ENCODE results near the gene GUCY1B1.

Gene GUCY1B1

GRCh38 chr4:155820887-155821518 lies 62.2 kb downstream of the GUCY1B1 start:
- no peak for DNase-seq (ENCODE audit: low spot score)

DNA sequence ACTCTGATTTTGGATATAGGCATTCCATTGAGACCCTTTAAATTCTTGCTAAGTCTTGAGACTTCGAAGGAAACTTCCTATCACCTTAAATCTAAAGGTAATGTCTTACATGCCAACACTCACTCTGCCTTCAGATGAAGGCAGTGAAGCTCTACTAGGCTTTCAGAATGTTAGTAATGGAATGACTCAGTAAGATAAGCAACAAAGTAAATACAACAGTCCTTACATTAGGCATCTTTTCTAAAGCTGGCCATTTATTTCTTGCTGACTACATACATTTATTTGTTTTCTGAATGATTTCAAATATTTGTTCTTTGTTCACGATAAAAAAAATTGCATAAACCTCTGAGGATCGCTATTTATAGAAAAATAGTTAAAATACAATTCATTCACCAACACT lies 63.8 kb downstream of the GUCY1B1 start:
- H2BK12ac ChIP-seq (ENCODE audit: low read length): no peak overlapping the region
- no peak overlapping the region for H2BK15ac ChIP-seq (ENCODE audit: low read length)
- no peaks in the 10 kb centered on the region for H3K4me1 ChIP-seq (ENCODE audit: control insufficient read depth in 2 of 2, insufficient read depth in 1 of 2, low read depth in 1 of 2, low read length in 2 of 2)
- H3K4me3 ChIP-seq (ENCODE audit: low read length in 2 of 2): no peak overlapping the region
- no peak overlapping the region for H3K27ac ChIP-seq (replicated peaks; ENCODE audit: low read length)
- no peak overlapping the region for H3K18ac ChIP-seq (ENCODE audit: low read length)
- no peak overlapping the region for H3K4ac ChIP-seq (ENCODE audit: low read length)
- no peak for DNase-seq (ENCODE audit: low spot score)
- no peak overlapping the region for H4K91ac ChIP-seq (ENCODE audit: low read depth, low read length, poor library complexity)
- no peak overlapping the region for H2AK5ac ChIP-seq (ENCODE audit: low read depth, low read length)
- no peak overlapping the region for H3K4me2 ChIP-seq (ENCODE audit: insufficient read depth, low read length, poor library complexity, severe bottlenecking)
- no peaks in the 10 kb centered on the region for H3K27me3 ChIP-seq (ENCODE audit: control insufficient read depth in 3 of 3, insufficient read depth in 3 of 3, low read depth in 1 of 3, low read length in 3 of 3)
- no peak overlapping the region for H2BK5ac ChIP-seq (ENCODE audit: low read length)
- no peak overlapping the region for H4K8ac ChIP-seq (ENCODE audit: low read depth, low read length)
- WGBS, 2 donors (ENCODE audit: extremely low coverage in 2 of 2, insufficient read length in 2 of 2, insufficient replicate concordance in 1 of 2): no CpG with 5 or more reads among the region's 3 CpGs
- H3K9ac ChIP-seq (ENCODE audit: low read depth, low read length, poor library complexity): no peak overlapping the region
- no peak overlapping the region for H3K23ac ChIP-seq (ENCODE audit: low read depth, low read length, poor library complexity)
- H3K14ac ChIP-seq (ENCODE audit: low read length): no peak overlapping the region
- H2AFZ ChIP-seq (ENCODE audit: low read length): no peak overlapping the region
- H3K9me3 ChIP-seq (replicated peaks in 1 of 2; ENCODE audit: control insufficient read depth in 2 of 2, insufficient read depth in 1 of 2, low read depth in 1 of 2, low read length in 2 of 2): no peaks in the 10 kb centered on the region
- no peak overlapping the region for H2BK120ac ChIP-seq (ENCODE audit: low read depth, low read length)
- H3K79me1 ChIP-seq (ENCODE audit: low read depth, low read length): no peaks in the 10 kb centered on the region
- H3K36me3 ChIP-seq (replicated peaks in 1 of 2; ENCODE audit: control insufficient read depth in 2 of 2, insufficient read depth in 2 of 2, low read length in 2 of 2): no peaks in the 10 kb centered on the region

More at GRCh38 chr4:155820887-155821518, 62.2 kb downstream of the GUCY1B1 start:
- H3K36me3 ChIP-seq (replicated peaks in 1 of 2; ENCODE audit: control insufficient read depth in 2 of 2, insufficient read depth in 2 of 2, low read length in 2 of 2): no peaks in the 10 kb centered on the region
- no peak overlapping the region for H2BK120ac ChIP-seq (ENCODE audit: low read depth, low read length)
- H2BK5ac ChIP-seq (ENCODE audit: low read length): no peak overlapping the region
- no peak overlapping the region for H2AFZ ChIP-seq (ENCODE audit: low read length)
- no peaks in the 10 kb centered on the region for H3K4me1 ChIP-seq (ENCODE audit: control insufficient read depth in 2 of 2, insufficient read depth in 1 of 2, low read depth in 1 of 2, low read length in 2 of 2)
- H3K23ac ChIP-seq (ENCODE audit: low read depth, low read length, poor library complexity): no peak overlapping the region
- H3K18ac ChIP-seq (ENCODE audit: low read length): no peak overlapping the region
- H4K91ac ChIP-seq (ENCODE audit: low read depth, low read length, poor library complexity): no peak overlapping the region
- no CpG with 5 or more reads among the region's 4 CpGs for WGBS, 2 donors (ENCODE audit: extremely low coverage in 2 of 2, insufficient read length in 2 of 2, insufficient replicate concordance in 1 of 2)
- no peaks in the 10 kb centered on the region for H3K27me3 ChIP-seq (ENCODE audit: control insufficient read depth in 3 of 3, insufficient read depth in 3 of 3, low read depth in 1 of 3, low read length in 3 of 3)
- no peak overlapping the region for H2BK15ac ChIP-seq (ENCODE audit: low read length)
- H3K9ac ChIP-seq (ENCODE audit: low read depth, low read length, poor library complexity): no peak overlapping the region
- no peak overlapping the region for H4K8ac ChIP-seq (ENCODE audit: low read depth, low read length)
- H2BK12ac ChIP-seq (ENCODE audit: low read length): no peak overlapping the region
- H3K14ac ChIP-seq (ENCODE audit: low read length): no peak overlapping the region
- H3K4me3 ChIP-seq (ENCODE audit: low read length in 2 of 2): no peak overlapping the region
- no peak overlapping the region for H3K4me2 ChIP-seq (ENCODE audit: insufficient read depth, low read length, poor library complexity, severe bottlenecking)
- no peak overlapping the region for H3K27ac ChIP-seq (replicated peaks; ENCODE audit: low read length)
- no peaks in the 10 kb centered on the region for H3K79me1 ChIP-seq (ENCODE audit: low read depth, low read length)
- no peak overlapping the region for H3K4ac ChIP-seq (ENCODE audit: low read length)
- H2AK5ac ChIP-seq (ENCODE audit: low read depth, low read length): no peak overlapping the region
- no peaks in the 10 kb centered on the region for H3K9me3 ChIP-seq (replicated peaks in 1 of 2; ENCODE audit: control insufficient read depth in 2 of 2, insufficient read depth in 1 of 2, low read depth in 1 of 2, low read length in 2 of 2)

DNA sequence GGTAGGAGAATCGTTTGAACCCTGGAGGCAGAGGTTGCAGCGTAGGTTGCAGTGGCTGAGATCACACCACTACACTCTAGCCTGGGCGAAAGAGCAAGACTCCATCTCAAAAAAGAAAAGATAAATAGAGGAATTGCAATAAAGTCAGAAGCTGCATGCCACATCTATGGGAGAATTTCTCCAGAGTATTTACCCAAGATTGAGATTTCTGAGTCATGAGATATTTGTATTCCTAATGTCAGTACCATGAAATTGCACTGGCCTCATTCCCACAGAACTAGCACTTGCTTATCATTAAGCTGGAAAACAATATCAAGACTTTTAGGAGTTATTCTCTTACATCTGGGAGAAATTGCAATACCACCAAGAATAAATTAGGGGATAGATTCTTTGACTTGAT lies 69.8 kb downstream of the GUCY1B1 start:
- DNase-seq (ENCODE audit: low spot score): no peak
- H3K27me3 ChIP-seq (ENCODE audit: control insufficient read depth in 3 of 3, insufficient read depth in 3 of 3, low read depth in 1 of 3, low read length in 3 of 3): no peaks in the 10 kb centered on the region
- H3K4ac ChIP-seq (ENCODE audit: low read length): no peak overlapping the region
- no peak overlapping the region for H3K18ac ChIP-seq (ENCODE audit: low read length)
- no peak overlapping the region for H3K4me2 ChIP-seq (ENCODE audit: insufficient read depth, low read length, poor library complexity, severe bottlenecking)
- H4K91ac ChIP-seq (ENCODE audit: low read depth, low read length, poor library complexity): no peak overlapping the region
- H2BK15ac ChIP-seq (ENCODE audit: low read length): no peak overlapping the region
- no peaks in the 10 kb centered on the region for H3K4me1 ChIP-seq (ENCODE audit: control insufficient read depth in 2 of 2, insufficient read depth in 1 of 2, low read depth in 1 of 2, low read length in 2 of 2)
- WGBS, 2 donors (ENCODE audit: extremely low coverage in 2 of 2, insufficient read length in 2 of 2, insufficient replicate concordance in 1 of 2): no CpG with 5 or more reads among the region's 3 CpGs
- no peaks in the 10 kb centered on the region for H3K9me3 ChIP-seq (replicated peaks in 1 of 2; ENCODE audit: control insufficient read depth in 2 of 2, insufficient read depth in 1 of 2, low read depth in 1 of 2, low read length in 2 of 2)
- H3K79me1 ChIP-seq (ENCODE audit: low read depth, low read length): no peaks in the 10 kb centered on the region
- no peak overlapping the region for H2BK5ac ChIP-seq (ENCODE audit: low read length)
- no peak overlapping the region for H3K27ac ChIP-seq (replicated peaks; ENCODE audit: low read length)
- H4K8ac ChIP-seq (ENCODE audit: low read depth, low read length): no peak overlapping the region
- H3K14ac ChIP-seq (ENCODE audit: low read length): no peak overlapping the region
- no peak overlapping the region for H3K9ac ChIP-seq (ENCODE audit: low read depth, low read length, poor library complexity)
- no peak overlapping the region for H3K23ac ChIP-seq (ENCODE audit: low read depth, low read length, poor library complexity)
- H2AK5ac ChIP-seq (ENCODE audit: low read depth, low read length): no peak overlapping the region
- H3K4me3 ChIP-seq (ENCODE audit: low read length in 2 of 2): no peak overlapping the region
- no peak overlapping the region for H2BK120ac ChIP-seq (ENCODE audit: low read depth, low read length)
- no peak overlapping the region for H2BK12ac ChIP-seq (ENCODE audit: low read length)
- H2AFZ ChIP-seq (ENCODE audit: low read length): no peak overlapping the region
- no peaks in the 10 kb centered on the region for H3K36me3 ChIP-seq (replicated peaks in 1 of 2; ENCODE audit: control insufficient read depth in 2 of 2, insufficient read depth in 2 of 2, low read length in 2 of 2)

- Histone ChIP-seq H3K14ac (ENCODE audit: low read length) (no peak overlapping the region), H3K4me2 (ENCODE audit: insufficient read depth, low read length, poor library complexity, severe bottlenecking) (no peak overlapping the region), H3K27me3 (ENCODE audit: control insufficient read depth in 3 of 3, insufficient read depth in 3 of 3, low read depth in 1 of 3, low read length in 3 of 3) (no peaks in the 10 kb centered on the region), H2AFZ (ENCODE audit: low read length) (no peak overlapping the region), H3K9me3 (replicated peaks in 1 of 2; ENCODE audit: control insufficient read depth in 2 of 2, insufficient read depth in 1 of 2, low read depth in 1 of 2, low read length in 2 of 2) (no peaks in the 10 kb centered on the region), H4K91ac (ENCODE audit: low read depth, low read length, poor library complexity) (no peak overlapping the region), H3K23ac (ENCODE audit: low read depth, low read length, poor library complexity) (no peak overlapping the region), H3K79me1 (ENCODE audit: low read depth, low read length) (no peaks in the 10 kb centered on the region), H4K8ac (ENCODE audit: low read depth, low read length) (no peak overlapping the region), H2AK5ac (ENCODE audit: low read depth, low read length) (no peak overlapping the region), H2BK120ac (ENCODE audit: low read depth, low read length) (no peak overlapping the region), H3K4me1 (ENCODE audit: control insufficient read depth in 2 of 2, insufficient read depth in 1 of 2, low read depth in 1 of 2, low read length in 2 of 2) (no peaks in the 10 kb centered on the region), H2BK15ac (ENCODE audit: low read length) (no peak overlapping the region), H3K4ac (ENCODE audit: low read length) (no peak overlapping the region), H2BK12ac (ENCODE audit: low read length) (no peak overlapping the region), H3K18ac (ENCODE audit: low read length) (no peak overlapping the region), H3K27ac (replicated peaks; ENCODE audit: low read length) (no peak overlapping the region), H3K36me3 (replicated peaks in 1 of 2; ENCODE audit: control insufficient read depth in 2 of 2, insufficient read depth in 2 of 2, low read length in 2 of 2) (no peaks in the 10 kb centered on the region), H2BK5ac (ENCODE audit: low read length) (no peak overlapping the region), H3K9ac (ENCODE audit: low read depth, low read length, poor library complexity) (no peak overlapping the region), H3K4me3 (ENCODE audit: low read length in 2 of 2) (no peak overlapping the region)
- no peak for DNase-seq (ENCODE audit: low spot score)
Measured at GRCh38 chr4:155832664-155833063, 73.8 kb downstream of the GUCY1B1 start.
